ENCODE results near the gene RFXANK. TPM values are rescaled to one million over a fixed set of nuclear protein-coding genes. Genes with fewer than 3 reads are reported as not detected.
"Not testable (repeated sequence)": the region's sequence is repeated elsewhere in the genome, so short reads cannot be mapped to it uniquely, and the experiment has no call there.

RFXANK gene
- total RNA-seq, 1 experiment from 2014 or later = 66.9 TPM

DNA sequence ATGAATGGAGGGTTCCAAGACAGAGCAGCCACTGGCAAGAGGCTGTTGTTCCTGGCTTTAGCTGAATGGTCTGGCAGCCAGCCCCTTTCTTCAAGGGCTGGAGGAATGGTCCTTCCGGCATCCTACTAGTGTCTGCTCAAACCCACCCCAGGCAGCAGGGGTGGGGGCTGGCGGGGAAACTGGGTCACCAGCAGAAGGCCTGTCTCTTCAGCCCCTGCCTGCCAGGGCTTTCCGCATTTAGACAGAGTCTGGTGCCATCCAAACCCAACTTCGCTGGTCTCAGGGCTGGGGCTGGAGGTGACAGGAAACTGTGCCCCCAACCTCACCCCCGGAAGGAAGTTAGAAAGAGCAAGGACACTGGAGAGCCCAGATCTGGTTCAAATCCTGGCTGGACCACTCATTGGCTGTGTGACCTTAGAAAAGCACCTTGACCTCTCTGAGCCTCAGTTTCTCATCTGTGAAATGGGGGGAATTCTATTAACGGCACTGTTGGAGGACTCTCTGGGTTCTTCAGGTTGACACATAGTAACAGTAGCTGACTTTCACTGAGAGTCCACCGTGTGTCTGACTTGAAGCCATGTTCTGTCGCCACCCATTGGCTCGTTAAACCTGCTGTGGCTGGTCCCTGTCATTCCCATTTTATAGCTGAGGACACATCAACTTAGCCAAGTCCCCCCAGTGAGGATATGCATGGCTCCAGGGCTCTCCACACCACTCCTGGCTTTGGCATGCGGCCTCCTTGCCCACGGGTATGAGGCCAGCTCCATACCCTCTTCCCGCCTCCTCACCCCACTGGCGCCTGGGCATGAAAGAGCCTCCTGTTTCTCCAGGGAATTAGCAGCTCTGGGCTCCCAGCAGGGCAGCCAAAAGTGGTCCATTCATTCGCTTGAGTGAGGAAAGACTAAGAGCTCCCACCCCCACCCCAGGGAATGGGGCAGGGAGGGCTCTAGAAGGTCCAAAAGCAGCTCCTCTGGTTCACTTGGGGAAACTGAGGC is 13.7 kb downstream of the RFXANK start:
- no peak for DNase-seq (ENCODE audit: low read depth)

GRCh38 chr19:19206938-19207337 is 14.9 kb downstream of the RFXANK start:
- no peak for DNase-seq (ENCODE audit: low read depth)

GRCh38 chr19:19207637-19208572 is 15.8 kb downstream of the RFXANK start:
- DNase-seq (ENCODE audit: low read depth) = no peak

- DNase-seq (ENCODE audit: low read depth) = peak; percentile 63
These were observed 17.3 kb downstream of the RFXANK start for GRCh38 chr19:19209372-19209771.

- no peak for DNase-seq (ENCODE audit: low read depth)
These were observed 19.7 kb downstream of the RFXANK start, which contains the start of gene NCAN for GRCh38 chr19:19211499-19212420. Gene NCAN (plus strand): TSS chr19:19211958. CDS start chr19:19216954, 4,996 bp downstream.

DNA sequence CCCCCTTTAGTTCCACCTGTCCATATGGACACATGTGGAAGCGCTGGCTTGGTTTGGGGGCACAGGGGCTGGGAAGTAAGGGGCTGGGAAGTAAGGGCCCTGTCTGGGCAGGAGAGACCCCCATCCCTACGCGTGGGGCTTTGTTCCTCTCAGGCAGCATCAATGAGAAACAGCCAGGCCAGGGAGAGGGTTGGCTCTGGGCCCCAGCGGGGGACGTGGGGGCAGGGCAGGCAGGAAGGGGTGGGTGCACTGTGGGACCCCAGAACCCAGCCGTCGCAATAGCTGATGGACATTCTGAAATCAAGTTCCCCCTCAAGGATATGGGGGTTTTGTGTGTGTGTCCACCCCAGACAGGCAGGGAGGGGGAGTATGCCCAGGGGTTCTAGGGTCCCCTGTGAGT is 20.9 kb downstream of the RFXANK start:
- DNase-seq (ENCODE audit: low read depth) = no peak

DNA sequence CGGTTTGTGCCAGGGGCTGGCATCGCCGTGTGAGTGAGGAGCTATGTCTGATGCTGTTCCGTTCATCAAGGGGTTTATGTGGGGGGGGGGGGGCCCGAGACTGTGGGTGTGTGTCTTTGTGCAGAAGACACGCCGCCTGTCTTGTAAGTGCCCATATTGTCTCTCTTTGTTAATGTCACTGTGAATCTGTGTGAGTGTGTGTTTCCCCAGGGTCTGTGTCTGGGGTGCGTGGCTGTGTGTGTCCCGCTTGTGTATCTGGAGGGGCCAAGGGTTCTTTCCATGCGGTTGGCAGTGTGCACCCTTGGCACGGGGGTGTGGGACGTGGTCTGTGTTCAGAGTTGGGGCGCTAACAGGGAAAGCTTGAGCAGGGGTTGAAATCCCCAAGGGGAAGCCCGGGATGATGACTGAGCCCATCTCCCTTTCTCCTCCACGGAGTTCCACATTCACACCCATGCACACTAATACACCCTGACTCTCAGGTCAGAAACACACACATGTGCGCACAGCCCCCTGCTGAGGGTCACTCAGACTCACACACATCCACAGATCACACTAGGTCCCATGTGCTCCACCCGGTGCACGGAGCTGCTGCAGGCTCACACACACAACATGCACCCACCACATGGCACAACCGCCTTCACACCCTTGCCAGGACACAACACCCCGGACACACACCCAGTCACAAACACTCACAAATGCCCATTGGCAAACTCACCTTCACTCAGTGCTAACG is 21.5 kb downstream of the RFXANK start:
- DNase-seq (ENCODE audit: low read depth) = no peak

- no peak for DNase-seq (ENCODE audit: low read depth)
These were observed 22.1 kb downstream of the RFXANK start for GRCh38 chr19:19214159-19214490.

DNA sequence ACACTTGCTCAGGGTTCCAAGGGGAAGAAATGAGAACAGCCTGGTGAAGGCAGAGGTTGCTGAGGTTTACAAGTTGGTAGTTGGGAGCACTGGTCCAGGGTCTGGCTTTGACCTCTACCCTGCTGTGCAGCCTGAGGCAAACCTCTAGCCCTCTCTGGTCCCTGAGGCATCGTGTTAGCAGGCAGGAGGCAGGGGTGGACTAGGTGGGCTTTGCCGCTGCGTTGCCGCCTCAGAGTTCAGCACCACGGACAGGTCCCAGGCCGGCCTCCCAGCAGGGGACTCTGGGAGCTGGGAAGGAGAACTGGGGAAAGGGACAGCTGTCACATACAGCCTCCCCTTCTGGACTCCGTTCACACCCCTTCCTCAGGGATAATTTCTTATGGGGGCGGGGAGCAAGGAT is 22.8 kb downstream of the RFXANK start:
- peak; percentile 31 for DNase-seq (ENCODE audit: low read depth)

DNA sequence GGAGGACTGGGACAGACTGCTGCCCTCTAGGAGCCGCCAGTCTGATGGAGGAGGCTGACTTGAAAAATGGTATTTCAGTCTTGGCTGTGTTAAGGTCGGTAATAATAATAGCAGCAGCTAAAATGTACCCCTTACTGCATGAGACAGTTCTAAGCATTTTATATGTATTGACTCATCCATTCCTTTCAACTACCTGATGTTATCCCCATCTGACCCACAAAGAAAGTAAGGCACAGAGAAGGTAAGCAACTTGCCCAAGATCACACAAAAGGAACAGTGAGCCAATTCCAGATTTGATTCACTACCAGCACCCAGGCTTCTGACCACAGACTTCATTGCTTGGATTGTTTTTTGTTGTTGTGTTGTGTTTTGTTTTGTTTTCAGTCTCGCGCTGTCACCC is 23.7 kb downstream of the RFXANK start:
- no peak for DNase-seq (ENCODE audit: low read depth)

GRCh38 chr19:19217099-19217498 is 25.0 kb downstream of the RFXANK start:
- peak; percentile 56 for DNase-seq (ENCODE audit: low read depth)

DNA sequence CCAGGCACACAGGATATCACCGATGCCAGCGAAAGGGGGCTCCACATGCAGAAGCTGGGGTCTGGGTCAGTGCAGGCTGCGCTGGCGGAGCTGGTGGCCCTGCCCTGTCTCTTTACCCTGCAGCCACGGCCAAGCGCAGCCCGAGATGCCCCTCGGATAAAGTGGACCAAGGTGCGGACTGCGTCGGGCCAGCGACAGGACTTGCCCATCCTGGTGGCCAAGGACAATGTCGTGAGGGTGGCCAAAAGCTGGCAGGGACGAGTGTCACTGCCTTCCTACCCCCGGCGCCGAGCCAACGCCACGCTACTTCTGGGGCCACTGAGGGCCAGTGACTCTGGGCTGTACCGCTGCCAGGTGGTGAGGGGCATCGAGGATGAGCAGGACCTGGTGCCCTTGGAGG is 26.9 kb downstream of the RFXANK start:
- DNase-seq (ENCODE audit: low read depth) = no peak

GRCh38 chr19:19221000-19221399 is 28.9 kb downstream of the RFXANK start:
- DNase-seq (ENCODE audit: low read depth) = not testable (repeated sequence)

GRCh38 chr19:19223060-19223459 is 31.0 kb downstream of the RFXANK start:
- DNase-seq (ENCODE audit: low read depth) = no peak

DNA sequence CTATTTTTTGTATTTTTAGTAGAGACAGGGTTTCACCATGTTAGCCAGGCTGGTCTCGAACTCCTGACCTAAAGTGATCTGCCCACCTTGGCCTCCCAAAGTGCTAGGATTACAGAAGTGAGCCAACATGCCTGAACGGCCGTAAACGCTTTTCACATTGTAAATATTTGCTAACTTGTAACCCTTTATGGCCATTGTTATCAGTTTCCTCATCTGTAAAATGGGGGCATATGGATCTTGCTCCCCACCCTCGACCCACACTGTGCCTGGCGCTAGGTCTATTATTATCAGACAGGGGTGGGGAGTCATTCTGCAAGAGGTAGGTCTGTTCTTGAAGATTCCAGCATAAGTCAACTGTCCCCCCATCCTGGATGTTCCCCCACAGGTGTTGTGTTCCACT is 31.6 kb downstream of the RFXANK start:
- no peak for DNase-seq (ENCODE audit: low read depth)

- DNase-seq (ENCODE audit: low read depth) = no peak
These were observed 32.2 kb downstream of the RFXANK start for GRCh38 chr19:19224150-19224851.

GRCh38 chr19:19224852-19225494 is 32.9 kb downstream of the RFXANK start:
- peak; percentile 39 for DNase-seq (ENCODE audit: low read depth)

DNA sequence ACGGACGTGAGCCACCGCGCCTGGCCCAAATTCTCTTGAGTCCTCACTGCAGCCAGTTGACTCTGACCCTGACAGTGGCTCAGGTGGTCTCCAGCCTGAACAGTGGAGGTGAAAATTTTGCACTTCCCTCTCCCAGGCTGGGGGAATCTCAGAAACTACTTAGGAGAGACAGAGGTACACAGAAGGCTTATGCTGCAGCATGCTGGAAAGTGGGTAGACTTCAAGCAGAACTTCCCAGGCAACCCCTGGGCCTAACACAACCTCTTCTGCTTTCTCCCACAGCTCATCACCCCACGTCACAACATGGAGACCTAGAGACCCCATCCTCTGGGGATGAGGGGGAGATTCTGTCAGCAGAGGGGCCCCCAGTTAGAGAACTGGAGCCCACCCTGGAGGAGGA is 34.1 kb downstream of the RFXANK start:
- no peak for DNase-seq (ENCODE audit: low read depth)

- DNase-seq (ENCODE audit: low read depth) = no peak
These were observed 34.6 kb downstream of the RFXANK start for GRCh38 chr19:19226663-19227062.
